Activated naive CD4-positive, alpha-beta T cell treated with anti-CD3 and anti-CD28 coated beads, Interleukin-2, amount 50 U/mL, for 16 hours (primary cell): ENCODE measurements around the gene CLIP2.
"Not testable (repeated sequence)": the region's sequence is repeated elsewhere in the genome, so short reads cannot be mapped to it uniquely, and the experiment has no call there.

Experiments used
- DNase-seq: peaks from one replicate; pipeline ENCODE4 v3.0.0-alpha.2; 2020

CLIP2 gene

DNA sequence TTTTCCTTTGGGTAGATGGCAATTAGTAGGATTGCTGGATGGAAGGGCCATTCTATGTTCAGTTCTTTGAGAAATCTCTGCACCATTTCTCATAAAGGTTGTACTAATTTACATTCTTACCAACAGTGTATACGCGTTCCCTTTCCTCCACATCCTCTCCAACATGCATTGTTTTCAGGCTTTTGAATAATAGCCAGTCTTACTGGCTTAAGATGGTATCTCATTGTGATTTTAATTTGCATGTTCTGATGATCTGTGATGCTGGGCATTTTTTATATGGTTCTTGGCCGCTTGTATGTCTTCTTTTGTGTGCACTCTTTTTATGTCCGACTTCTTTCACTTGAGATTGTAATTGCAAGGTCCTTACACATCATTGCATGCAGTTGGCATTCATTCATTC, 11.7 kb downstream of the CLIP2 start:
- no peak for DNase-seq

DNA sequence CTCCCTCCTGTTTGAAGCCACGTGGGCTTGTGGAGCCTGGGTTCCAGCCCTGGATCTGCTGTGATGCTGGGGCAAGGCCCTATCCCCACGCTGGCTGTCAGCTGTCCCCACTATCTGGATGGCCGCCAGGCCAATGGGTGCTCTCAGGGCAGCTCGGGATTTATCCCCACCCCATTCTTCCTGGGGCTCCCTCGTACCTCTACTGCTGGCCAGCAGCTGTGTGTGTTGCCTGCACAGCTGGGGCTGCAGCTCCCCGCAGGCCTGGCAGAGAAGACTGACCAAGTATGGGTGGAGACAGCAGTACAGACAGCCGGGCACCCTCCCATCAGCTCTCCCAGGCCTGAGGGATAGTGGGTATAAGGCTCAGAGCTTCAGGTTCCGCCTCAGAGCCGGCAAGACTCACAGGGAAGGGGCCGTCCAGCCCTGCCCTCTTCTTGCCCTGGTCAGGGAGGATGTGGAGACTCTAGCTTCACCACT, 13.6 kb downstream of the CLIP2 start:
- no peak for DNase-seq

DNA sequence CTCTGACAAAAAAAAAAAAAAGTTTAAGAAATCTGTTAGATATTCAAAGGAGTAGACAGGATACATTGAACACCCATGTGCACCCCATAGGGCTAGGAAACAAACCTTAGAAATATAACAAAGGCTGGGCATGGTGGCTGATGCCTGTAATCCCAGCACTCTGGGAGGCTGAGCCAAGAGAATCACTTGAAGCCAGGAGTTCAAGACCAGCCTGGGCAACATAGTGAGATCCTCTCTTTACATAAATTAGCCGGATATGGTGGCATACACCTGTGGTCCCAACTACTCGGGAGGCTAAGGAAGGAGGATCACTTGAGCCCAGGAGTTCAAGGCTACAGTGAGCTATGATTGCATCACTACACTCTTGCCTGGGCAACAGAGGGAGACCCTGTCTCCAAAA, 15.3 kb downstream of the CLIP2 start:
- no peak for DNase-seq

DNA sequence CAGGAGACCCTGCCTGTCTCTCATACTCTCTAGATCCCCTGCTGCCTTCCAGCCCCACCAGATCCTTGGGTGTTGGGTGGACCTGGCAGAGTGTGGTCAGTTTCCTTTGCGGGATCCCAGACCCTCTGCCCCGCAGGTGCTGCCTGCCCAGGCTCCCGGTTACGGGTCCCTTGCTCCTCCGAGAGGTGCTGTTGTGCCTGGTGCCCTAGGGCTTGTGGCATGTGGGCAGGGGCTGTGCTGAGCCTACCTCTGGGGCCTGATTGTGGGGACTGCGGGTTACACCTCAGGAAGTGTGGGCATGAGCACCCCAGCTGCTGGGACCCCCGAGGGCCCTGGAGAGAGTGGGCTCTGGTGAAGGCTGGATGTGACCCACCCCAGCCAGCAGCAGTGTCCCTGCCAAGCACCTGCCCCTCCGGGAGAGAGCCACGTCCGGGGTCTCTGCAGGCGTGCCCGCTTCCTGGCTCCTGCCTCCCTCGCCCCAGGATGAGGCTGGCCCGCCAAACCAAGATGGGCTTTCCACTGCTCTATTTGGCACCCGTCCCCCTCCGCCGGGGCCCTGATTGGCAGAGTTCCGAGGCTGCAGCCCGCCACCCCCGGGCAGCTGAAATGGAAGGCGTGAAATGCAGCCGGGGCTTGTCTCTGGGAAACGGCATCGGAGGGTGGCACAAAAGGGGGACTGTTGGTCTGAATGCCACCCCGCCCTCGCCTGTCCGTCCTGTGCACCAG, 17.0 kb downstream of the CLIP2 start:
- no peak for DNase-seq

DNA sequence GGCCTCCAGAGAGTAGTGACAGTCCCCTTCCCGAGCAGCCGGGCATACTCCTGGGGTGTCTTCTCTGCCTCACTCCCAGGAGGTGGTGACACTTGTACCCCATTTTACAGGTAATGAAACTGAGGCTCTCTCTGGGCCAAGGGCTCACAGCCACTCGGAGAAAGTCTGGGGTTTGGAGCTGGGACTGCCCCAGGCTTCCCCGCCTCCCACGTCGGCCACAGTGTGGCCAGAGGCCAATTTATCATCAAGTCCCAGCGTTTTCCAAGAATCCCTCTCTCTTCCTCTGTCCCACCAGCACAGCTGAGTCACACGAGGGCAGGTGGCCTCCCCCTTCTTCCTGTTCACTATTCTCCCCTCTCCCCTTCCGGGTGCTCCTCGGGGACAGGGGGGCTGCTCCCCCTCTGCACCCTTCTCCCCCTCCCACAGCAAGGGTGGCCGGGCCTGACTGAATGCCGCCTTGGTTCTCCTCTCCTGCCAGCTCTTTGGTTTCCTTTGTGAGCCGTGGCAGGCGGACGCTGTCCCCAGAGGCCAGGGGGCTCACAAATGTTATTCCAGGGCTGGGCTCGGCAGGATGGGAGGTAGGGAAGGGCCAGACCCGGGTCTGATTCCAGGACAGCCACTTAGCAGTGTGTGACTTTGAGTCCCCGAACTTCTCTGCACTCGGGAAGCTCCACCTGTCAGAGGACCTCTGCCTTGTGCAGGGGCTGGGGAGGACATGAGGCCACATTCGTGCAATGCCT, 17.7 kb downstream of the CLIP2 start:
- DNase-seq: no peak

DNA sequence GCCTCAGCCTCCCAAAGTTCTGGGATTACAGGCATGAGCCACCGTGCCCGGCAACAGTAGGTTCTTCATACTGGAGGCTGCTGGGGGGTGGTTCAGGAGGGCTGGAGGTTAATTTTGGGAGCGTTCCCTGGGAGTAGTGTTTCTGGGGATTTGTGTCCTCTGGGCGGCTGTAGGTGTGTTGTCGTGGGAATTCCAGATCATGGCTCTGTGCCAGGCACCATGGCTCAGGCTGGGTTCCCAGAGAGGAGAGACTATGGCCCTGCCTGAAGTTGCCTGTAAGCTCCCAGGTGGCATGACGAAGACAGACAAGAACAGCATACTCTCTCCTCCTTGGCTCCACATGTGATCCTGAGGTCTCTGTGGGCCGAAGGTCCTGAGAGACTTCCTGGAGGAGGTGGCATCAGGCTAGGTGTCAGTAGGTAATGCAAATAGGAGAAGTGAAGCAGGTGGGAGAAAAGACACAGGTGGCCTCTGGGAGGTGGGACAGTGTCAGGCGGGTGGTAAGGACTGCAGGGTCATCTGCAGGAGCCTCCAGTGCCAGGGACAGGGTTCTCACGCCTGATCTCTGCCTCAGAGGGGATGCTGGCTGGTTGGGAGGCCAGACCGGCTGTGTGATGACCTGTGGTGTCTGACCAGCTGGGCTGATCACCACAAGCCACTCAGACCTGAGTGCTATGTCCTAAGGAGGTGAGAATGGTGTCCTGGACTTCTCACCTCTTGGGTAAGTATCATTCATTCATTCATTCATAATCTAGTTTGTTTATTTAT, 18.7 kb downstream of the CLIP2 start:
- no peak for DNase-seq

DNA sequence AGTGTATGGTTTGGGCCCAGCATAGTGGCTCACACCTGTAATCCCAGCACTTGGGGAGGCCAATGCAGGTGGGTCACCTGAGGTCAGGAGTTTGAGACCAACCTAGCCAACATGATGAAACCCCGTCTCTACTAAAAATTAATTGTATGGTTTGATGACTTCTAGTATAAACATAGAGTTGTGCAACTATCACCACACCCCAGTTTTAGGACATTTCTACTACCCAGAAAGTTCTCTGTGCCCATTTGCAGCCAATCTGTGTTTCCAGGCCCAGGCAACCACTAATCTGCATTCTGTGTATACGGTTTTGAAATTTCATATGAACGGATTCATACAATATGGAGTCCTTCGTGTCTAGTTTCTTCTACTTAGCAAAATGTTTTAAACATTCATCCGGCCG, 20.0 kb downstream of the CLIP2 start:
- no peak for DNase-seq

DNA sequence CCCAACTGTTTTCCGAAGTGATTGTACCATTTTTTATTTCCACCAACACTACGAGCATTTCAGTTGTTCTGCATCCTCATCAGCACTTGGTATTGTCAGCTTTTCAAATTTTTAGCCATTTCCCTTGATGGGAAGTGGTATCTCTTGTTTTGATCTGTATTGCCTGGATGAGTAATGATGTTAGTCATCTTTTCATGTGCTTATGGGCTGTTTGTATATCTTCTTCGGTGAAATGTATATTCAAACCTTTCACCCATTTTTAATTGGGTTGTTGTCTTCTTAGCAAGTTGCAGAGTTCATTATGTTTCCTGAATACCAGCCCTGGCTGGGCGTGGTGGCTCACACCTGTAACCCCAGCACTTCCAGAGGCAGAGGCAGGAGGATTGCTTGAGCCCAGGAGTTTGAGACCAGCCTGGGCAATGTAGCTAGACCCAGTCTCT, 22.1 kb downstream of the CLIP2 start:
- DNase-seq: no peak

DNA sequence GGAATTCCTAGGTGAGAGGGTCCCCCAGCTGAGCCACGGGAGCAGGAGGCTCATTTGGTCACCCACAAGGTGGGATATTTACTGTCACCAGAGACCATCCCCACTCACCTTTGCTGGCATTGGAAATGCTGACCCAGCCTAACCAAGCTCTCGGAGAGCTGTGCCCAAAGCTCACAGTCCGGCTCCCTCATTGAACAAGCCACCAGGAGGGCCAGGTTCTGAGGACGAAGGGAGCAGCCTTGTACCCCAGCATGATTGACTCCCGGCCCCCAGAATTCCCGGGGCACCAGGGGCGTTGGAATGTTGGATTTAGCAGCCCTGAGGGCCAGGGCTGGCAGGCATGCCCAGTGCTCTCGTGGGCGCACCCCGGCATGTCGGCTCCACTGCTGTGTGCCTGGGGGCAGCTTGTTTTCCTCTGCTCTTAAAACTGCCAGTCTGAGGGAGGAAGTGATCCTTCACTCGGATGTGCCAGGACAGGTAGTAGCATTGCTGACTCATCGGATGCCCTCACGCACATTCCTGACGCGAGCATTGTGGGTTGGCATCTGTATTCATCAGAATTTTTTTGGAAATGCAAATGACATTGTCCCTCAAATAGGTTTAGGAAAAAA, 23.3 kb downstream of the CLIP2 start:
- no peak for DNase-seq

DNA sequence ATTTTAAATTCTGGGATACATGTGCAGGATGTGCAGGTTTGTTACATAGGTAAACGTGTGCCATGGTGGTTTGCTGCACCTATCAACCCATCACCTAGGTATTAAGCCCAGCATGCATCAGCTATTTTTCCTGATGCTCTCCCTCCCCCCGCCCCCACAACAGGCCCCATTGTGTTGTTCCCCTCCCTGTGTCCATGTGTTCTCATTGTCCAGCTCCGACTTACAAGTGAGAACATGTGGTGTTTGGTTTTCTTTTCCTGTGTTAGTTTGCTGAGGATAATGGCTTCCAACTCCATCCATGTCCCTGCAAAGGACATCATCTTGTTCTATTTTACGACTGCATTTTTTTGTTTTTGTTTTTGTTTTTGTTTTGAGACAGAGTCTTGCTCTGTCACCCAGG, 26.7 kb downstream of the CLIP2 start:
- not testable (repeated sequence) for DNase-seq

DNA sequence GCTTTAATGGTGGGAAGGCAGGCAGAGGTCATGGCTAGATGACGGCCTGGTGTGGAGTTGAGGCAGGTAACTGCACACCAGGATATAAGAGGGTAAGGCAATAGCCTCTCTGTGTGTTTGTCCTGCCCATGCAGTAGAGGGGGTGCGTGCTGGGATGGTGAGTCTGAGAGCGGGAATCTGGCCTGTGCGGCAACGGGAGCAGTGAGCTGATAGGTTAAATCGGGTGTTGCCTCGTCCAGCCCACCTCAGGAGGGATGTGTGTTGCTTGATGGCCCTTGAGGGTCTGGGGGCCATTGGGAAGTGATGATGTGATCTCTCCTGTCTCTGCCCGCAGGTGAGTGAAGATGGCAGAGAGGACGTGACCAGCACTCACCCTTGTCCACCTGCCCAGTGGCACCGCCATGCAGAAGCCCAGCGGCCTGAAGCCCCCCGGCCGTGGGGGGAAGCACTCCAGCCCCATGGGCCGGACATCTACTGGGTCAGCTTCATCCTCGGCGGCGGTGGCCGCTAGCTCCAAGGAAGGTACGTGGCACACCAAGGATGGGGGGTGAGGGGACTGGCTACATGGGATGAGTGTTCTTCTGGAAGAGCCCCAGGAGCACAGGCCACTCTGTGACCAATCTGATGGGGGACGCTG, 28.1 kb downstream of the CLIP2 start:
- no peak for DNase-seq

DNA sequence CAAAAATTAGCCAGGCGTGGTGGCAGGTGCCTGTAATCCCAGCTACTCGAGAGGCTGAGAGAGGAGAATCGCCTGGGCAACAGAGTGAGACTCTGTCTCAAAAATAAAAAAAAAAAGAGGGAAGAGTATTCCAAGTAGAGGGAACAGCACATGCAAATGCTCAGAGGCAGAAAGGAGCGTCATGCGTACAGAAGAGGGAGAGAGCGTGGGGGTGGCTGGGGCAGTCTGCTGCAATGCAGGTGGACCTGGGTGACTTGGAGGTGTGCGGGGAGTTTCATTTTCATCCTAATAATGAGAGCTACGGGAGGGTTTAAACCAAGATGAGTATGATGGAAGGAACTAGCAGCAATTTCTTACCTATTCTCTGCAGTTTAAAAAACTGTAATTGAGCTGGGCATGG, 28.8 kb downstream of the CLIP2 start:
- DNase-seq: no peak

DNA sequence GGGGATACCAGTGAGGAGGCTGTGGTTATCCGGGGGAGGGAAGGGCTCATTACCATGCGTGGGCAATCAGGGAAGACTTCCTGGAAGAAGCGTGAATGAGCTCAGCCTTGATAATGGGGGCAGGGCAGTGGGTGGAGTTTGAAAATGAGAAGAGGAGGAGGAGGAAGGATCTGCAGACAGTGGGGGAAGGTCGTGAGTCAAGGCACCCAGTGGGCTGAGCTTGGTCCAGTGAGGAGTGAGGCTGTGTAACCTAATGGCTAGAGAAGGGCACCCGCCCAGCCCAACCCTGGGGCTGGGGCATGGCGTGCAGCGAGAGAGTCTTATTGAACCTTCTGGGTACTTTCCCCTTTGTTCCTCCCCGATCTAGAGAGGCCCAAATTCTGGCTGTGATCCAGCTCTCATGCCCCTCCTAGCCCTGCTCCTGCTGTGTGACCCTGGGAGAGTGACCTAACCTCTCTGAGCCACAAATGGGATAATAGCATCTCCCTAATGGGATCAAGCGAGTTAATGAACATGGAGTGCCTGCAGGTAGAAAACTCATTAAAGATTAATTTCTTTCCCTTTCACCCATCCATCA, 31.5 kb downstream of the CLIP2 start:
- no peak for DNase-seq

DNA sequence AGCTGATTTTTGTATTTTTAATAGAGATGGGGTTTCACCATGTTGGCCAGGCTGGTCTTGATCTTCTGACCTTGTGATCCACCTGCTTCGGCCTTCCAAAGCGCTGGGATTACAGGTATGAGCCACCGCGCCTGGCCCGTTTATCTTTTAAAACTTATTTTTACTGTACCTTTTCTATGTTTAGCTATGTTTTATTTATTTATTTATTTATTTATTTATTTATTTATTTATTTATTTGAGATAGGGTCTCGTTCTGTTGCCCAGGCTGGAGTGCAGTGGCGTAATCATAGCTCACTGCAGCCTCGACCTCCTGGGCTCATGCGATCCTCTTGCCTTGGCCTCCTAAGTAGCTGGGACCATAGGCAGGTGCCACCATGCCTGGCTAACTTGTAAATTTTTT, 33.7 kb downstream of the CLIP2 start:
- not testable (repeated sequence) for DNase-seq

DNA sequence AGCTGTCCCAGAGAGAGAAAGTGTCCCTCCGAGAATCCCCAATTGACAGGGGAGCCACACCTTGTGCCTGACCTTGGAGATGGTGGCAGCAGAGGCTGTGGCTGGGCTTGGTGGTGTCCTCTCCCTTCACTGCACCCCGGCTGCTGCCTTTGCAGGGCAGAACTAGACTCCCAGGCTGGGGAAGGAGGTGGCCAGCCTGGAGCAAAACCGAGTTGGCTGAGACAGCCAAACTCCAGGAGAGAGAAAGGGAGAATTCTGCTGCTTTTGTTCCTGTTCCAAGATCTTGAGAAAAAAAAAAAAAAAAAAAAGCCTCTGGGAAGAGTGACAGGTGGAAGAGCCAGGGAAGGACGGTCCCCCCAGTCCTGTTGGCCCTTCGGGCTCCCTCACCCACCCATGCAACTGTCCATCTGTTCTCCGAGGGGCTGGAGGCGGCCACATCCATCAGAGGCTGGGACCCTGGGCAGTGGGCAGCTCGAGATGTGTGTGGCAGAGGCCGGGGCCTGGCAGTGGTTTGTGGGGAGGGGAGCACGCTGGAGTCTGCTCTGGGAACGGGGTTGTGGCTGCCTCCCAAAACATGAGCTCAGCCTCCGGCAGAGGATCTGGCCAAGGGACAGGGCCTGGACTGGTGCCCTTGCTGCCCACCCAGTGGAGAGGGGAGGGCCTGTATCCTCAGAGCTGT, 35.5 kb downstream of the CLIP2 start:
- DNase-seq: no peak

DNA sequence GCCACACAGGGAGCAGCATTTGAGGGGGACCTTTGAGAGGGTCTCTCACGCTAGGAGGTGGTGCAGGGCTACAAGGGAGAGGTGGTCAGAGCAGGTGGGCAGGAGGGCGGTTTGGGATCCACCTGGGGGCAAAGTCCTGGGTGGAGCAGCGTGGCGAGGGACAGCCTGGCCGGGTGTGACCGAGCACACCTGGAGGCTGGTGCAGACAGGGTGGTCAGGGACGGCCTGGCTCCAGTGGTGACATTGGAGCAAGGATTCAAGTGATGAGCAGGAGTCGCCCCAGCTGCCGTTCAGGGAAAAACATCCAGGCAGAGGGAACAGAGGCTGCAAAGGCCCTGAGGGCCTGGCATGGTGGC, 36.0 kb downstream of the CLIP2 start:
- DNase-seq: no peak

DNA sequence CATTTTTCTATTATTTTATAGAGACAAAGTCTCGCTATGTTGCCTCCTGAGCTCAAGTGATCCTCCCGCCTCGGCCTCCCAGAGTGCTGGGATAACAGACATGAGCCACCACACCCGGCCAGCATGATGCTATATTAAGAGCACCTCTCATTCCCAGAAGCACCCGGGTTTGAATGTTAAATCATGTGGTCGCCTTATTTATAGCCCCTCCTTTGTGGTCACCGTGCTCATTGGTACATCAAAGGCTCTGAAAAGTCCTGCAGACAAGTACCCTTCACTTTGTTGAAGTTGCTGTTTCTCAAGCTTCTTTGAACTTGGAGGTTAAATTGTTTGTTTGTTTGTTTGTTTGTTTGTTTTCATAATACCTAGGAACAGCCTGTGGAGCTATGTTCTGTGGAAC, 40.0 kb downstream of the CLIP2 start:
- no peak for DNase-seq

DNA sequence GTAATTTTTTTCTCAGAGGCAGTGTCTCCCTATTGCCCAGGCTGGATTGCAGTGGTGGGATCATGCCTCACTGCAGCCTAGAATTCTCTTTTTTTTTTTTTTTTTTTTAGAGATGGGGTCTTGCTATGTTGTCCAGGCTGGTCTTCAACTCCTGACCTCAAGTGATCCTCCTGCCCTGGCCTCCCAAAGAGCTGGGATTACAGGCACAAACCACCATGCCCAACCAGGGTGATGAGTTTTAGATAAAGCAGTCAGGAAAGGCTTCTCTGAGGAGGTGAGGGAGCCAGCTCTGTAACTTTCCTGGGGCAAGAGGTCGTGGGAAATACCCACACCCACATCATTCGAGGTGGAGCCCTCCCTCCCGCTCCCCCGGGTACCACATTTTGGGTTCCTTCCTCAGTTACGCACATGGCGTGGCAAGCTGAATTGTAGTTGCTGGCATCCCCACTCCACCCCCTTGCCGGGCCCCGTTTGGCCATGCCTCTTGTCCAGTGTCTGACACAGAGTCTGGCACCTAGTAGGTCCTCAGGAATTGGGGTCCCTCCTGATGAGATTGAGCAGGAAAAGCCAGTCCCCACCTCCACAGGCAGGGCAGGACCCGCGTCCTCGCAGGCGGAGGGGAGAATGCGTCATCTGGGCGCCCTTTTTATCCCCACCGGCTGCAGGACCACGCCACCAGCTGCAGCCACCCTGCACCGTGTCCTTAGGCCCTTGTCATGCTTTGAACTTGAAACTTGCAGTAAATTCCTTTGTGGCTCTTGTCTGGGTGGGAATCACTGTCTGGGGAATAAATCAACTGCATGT, 43.4 kb downstream of the CLIP2 start:
- no peak for DNase-seq

DNA sequence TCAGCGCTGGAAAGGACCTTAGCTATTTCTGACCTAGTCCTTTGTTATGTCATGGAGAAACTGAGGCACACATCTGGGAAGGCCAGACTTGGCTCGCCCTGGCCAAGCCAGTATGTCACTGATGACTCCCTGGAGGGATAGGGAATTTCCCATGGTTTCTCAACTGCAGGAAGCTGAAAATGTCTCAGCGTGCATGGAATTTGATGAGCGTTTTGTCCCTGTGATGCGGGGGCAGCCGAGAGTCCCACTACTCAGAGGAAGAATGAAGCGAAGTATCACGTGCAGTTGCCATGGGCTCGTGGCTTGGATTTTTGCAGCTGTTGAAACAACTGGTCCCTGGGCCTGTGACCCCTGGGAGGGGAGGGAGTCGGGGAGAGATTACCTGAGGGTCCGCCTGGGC, 44.8 kb downstream of the CLIP2 start:
- no peak for DNase-seq

DNA sequence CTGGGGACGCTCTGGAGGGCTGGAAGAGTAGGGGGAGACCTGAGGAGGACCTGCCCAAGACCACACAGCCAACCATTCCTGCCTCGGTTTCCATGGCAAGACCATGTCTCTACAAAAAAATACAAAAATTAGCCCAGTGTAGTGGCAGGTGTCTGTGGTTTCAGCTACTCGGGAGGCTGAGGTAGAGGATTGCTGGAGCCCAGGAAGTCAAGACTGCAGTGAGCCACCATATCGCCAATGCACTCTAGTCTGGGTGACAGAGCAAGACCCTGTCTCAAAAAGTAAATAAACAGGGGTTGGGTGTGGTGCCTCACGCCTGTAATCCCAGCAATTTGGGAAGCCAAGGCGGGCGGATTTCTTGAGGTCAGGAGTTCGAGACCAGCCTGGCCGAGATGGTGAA, 48.7 kb downstream of the CLIP2 start:
- DNase-seq: no peak
